HG02571 (cell line): ENCODE results near the gene EXOC4.

Experiments used
- ATAC-seq: cut with Tn5 transposase; IDR thresholded peaks from one replicate; pipeline ENCODE4 v1.9.1; 2021; ENCODE audit warnings: mild to moderate bottlenecking, moderate library complexity; ENCODE audit not compliant: unreplicated experiment

The EXOC4 gene

GRCh38 chr7:133693281-133693680, 440.4 kb downstream of the EXOC4 start:
- ATAC-seq: no peak

- ATAC-seq: no peak
These were observed 443.2 kb downstream of the EXOC4 start for GRCh38 chr7:133696056-133696455.

GRCh38 chr7:133697585-133697984, 444.7 kb downstream of the EXOC4 start:
- ATAC-seq: no peak

- ATAC-seq: no peak
These were observed 445.2 kb downstream of the EXOC4 start for GRCh38 chr7:133698127-133698526.

GRCh38 chr7:133699386-133699785, 446.5 kb downstream of the EXOC4 start:
- ATAC-seq: no peak

GRCh38 chr7:133702078-133702477, 449.2 kb downstream of the EXOC4 start:
- ATAC-seq: no peak

GRCh38 chr7:133702960-133703359, 450.1 kb downstream of the EXOC4 start:
- no peak for ATAC-seq

- ATAC-seq: no peak
These were observed 450.7 kb downstream of the EXOC4 start for GRCh38 chr7:133703547-133703946.

- ATAC-seq: no peak
These were observed 451.6 kb downstream of the EXOC4 start for GRCh38 chr7:133704453-133704852.

- ATAC-seq: no peak
These were observed 452.7 kb downstream of the EXOC4 start for GRCh38 chr7:133705596-133705995.

- ATAC-seq: no peak
These were observed 453.1 kb downstream of the EXOC4 start for GRCh38 chr7:133706016-133706415.

GRCh38 chr7:133709036-133709880, 456.4 kb downstream of the EXOC4 start:
- ATAC-seq: no peak

GRCh38 chr7:133712544-133712943, 459.7 kb downstream of the EXOC4 start:
- ATAC-seq: no peak

GRCh38 chr7:133714654-133715053, 461.8 kb downstream of the EXOC4 start:
- no peak for ATAC-seq

GRCh38 chr7:133718131-133718530, 465.3 kb downstream of the EXOC4 start:
- no peak for ATAC-seq

GRCh38 chr7:133723044-133723443, 470.2 kb downstream of the EXOC4 start:
- ATAC-seq: no peak

GRCh38 chr7:133724148-133724547, 471.3 kb downstream of the EXOC4 start:
- no peak for ATAC-seq

GRCh38 chr7:133724694-133725093, 471.8 kb downstream of the EXOC4 start:
- ATAC-seq: no peak

- no peak for ATAC-seq
These were observed 474.8 kb downstream of the EXOC4 start for GRCh38 chr7:133727476-133728214.

GRCh38 chr7:133730360-133730759, 477.5 kb downstream of the EXOC4 start:
- ATAC-seq: no peak

- no peak for ATAC-seq
These were observed 480.5 kb downstream of the EXOC4 start for GRCh38 chr7:133733401-133733800.

- no peak for ATAC-seq
These were observed 482.3 kb downstream of the EXOC4 start for GRCh38 chr7:133735222-133735621.
